Measurements from ENCODE around the gene PTGR3. TPM values are rescaled to one million over a fixed set of nuclear protein-coding genes. Genes with fewer than 3 reads are reported as not detected.

Gene PTGR3
- total and polyA plus RNA-seq, 9 donors: 15.4 to 55.7 (median 30.5) TPM

DNA sequence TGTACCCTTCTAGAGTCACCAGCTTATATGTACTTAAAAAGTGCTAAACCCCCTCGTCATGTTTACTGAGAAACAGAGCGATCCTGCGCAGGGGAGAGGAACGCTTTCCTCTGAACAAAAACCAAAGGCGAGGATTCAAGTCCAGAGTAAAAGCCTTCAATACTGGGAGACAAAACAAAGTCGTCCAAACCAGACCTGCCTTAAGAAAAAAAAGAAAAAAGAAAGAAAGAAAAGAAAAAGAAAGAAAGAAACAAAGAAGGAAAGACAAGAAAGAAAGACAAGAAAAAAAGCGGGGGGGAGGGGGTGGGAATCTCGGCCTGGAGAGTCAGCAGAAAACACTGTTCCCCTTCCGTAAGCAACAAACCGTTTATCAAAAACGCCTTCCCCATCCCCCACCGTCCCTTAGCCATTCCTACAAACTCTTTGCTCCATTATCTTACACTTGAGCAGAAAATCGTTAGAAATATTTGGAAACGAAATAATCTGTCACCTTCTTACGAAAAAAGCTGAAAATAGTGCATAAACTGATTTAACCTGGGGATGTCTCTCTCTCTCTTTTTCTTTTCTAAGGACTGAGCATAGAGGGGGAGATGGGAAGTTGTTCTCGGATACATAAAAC, 3.3 kb downstream of the PTGR3 start:
- Histone ChIP-seq H3K36me3 (no peaks in the 10 kb centered on the region), H3K27ac (peak overlapping the region; percentile 60 to 99)

GRCh38 chr18:75204732-75205513, 4.0 kb downstream of the PTGR3 start:
- peaks cover 4% of the 10 kb centered on the region for H3K4me1 ChIP-seq (ENCODE audit: insufficient read depth)
- TF ChIP-seq, protein P1, sequence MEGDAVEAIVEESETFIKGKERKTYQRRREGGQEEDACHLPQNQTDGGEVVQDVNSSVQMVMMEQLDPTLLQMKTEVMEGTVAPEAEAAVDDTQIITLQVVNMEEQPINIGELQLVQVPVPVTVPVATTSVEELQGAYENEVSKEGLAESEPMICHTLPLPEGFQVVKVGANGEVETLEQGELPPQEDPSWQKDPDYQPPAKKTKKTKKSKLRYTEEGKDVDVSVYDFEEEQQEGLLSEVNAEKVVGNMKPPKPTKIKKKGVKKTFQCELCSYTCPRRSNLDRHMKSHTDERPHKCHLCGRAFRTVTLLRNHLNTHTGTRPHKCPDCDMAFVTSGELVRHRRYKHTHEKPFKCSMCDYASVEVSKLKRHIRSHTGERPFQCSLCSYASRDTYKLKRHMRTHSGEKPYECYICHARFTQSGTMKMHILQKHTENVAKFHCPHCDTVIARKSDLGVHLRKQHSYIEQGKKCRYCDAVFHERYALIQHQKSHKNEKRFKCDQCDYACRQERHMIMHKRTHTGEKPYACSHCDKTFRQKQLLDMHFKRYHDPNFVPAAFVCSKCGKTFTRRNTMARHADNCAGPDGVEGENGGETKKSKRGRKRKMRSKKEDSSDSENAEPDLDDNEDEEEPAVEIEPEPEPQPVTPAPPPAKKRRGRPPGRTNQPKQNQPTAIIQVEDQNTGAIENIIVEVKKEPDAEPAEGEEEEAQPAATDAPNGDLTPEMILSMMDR (IDR thresholded peaks at IDR 0.05): no peak
- no peak for TF ChIP-seq EP300 (IDR thresholded peaks at IDR 0.05)
- no peak for TF ChIP-seq POLR2A (IDR thresholded peaks at IDR 0.05)
- H3K36me3 ChIP-seq: no peaks in the 10 kb centered on the region
- H3K9me3 ChIP-seq: no peaks in the 10 kb centered on the region
- WGBS, 3 donors: 4 to 23% (median 4%) methylated on average over 54 to 75 of the region's 75 CpGs
- peak overlapping the region; percentile 40 for H3K4me3 ChIP-seq
- no peaks in the 10 kb centered on the region for H3K27me3 ChIP-seq
- intact Hi-C loops (cut with DNase I): loop anchor here in 2 of 4 donors (5.0 to 10.0 kb wide), 4 partner anchors 42 to 1142 kb away; no protein-coding TSS in a partner anchor
- peak overlapping the region; percentile 60 to 99 for H3K27ac ChIP-seq
- DNase-seq: peak; percentile 46 to 80 (median 72)

More for the DNA sequence above, 3.3 kb downstream of the PTGR3 start:
- H3K27me3 ChIP-seq: no peaks in the 10 kb centered on the region
- WGBS, 3 donors: 10 to 39% (median 11%) methylated on average over 16 of the region's 16 CpGs
- no peaks in the 10 kb centered on the region for H3K9me3 ChIP-seq
- H3K4me1 ChIP-seq (ENCODE audit: insufficient read depth): peaks cover 4% of the 10 kb centered on the region
- intact Hi-C loops (cut with DNase I): loop anchor here in 2 of 4 donors (5.0 to 10.0 kb wide), 3 partner anchors 42 to 1059 kb away; no protein-coding TSS in a partner anchor
- DNase-seq: peak in 2 of 5 donors; percentile 55 to 59
- TF ChIP-seq EP300 (IDR thresholded peaks at IDR 0.05) (no peak), POLR2A (IDR thresholded peaks at IDR 0.05) (no peak)
- TF ChIP-seq, protein P1 (IDR thresholded peaks at IDR 0.05): no peak
- H3K4me3 ChIP-seq: peak overlapping the region; percentile 40

- no peaks in the 10 kb centered on the region for H3K27me3 ChIP-seq
- H3K27ac ChIP-seq: peak overlapping the region; percentile 60 to 99
- H3K36me3 ChIP-seq: no peaks in the 10 kb centered on the region
- intact Hi-C loops (cut with DNase I): loop anchor here in 1 of 4 donors (5.0 to 10.0 kb wide), 3 partner anchors 271 to 1143 kb away; no protein-coding TSS in a partner anchor
- peaks cover 4% of the 10 kb centered on the region for H3K4me1 ChIP-seq (ENCODE audit: insufficient read depth)
- H3K9me3 ChIP-seq: no peaks in the 10 kb centered on the region
- peak overlapping the region; percentile 40 for H3K4me3 ChIP-seq
- no peak for TF ChIP-seq POLR2A (IDR thresholded peaks at IDR 0.05)
- TF ChIP-seq, protein P1 (IDR thresholded peaks at IDR 0.05): no peak
- no peak for TF ChIP-seq EP300 (IDR thresholded peaks at IDR 0.05)
- WGBS, 3 donors: 0 to 11% (median 4%) methylated on average over 17 to 35 of the region's 35 CpGs
- peak in 4 of 5 donors; percentile 36 to 72 (median 62) for DNase-seq
Observed at GRCh38 chr18:75204269-75204731, 4.6 kb downstream of the PTGR3 start.
